Right renal pelvis (tissue), 4 donors: ENCODE results near the gene FBXW7. TPM values are rescaled to one million over a fixed set of nuclear protein-coding genes. Genes with fewer than 3 reads are reported as not detected.

Experiments used
- DNase-seq, 4 donors: peaks; one replicate each; pipeline ENCODE4 v3.0.0-alpha.2; 2013; ENCODE audit warnings: low read depth in 4 of 4, low spot score in 3 of 4, missing footprints in 1 of 4
- polyA plus RNA-seq, 4 donors: library from polyadenylated mRNA; unstranded; fragments of 120-200 nt; gene quantifications; one replicate each; pipeline ENCODE4 v1.2.1, GENCODE V29; 2013; ENCODE audit not compliant: insufficient read length in 4 of 4

The FBXW7 gene
- polyA plus RNA-seq, 4 donors = 22.7 to 33.9 (median 32.4) TPM

DNA sequence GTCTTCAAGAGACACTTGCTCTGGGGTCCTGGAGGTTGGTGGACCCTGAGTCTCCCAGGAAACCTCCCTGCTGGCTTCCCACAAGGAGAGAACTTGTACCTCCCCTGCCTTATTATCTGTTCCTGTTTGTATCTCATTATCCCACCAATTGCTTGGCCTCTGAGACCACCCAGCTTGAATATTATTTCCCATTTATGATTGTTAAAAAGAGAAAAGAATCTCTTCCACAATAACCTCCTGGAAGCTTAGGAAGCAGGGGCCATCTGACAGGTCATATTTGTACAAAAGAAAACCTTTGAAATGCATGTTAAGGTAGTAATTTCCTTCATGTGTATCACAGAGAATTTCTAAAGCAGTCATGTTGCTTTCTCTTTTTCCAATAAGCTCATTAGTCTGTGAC is 239.5 kb downstream of the FBXW7 start:
- no peak for DNase-seq

DNA sequence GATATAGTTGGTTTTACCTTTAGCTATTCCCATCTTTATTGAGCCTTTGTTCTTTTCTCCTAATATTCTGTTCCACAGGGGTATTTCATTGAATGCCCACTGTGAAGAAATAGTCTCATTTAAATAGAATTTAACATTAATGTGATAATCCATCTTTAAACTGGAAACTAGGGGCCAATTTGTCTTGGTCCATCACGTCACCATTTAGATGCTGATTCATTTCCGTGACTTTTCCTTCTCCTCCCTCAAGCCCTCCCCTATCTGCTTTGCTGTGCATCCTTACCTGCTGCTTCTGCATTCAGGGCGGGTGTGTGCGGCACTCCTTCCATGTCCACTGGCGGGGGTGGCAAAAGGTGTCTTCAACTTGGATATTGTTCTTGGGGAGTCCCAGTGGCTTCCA is 241.1 kb downstream of the FBXW7 start:
- DNase-seq = no peak

DNA sequence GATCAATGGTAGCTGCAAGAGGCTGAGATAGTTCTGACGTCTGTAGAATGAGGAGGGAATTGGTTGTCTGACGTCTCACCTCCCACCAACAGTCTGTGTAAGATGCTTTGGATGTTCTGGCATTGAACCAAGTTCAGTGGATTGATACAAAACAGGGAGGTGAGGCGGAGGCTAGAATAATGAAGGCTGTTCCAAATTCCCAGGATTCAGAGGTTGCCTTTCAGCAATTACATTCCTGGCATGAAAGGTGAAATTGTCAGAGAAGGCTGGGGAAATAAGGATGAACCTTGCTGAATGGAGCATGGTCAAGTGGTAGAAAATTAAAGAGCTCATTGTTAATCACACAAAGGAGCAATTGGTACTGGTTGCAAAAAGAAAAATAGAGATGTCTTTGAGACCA is 241.6 kb downstream of the FBXW7 start:
- DNase-seq = no peak

DNA sequence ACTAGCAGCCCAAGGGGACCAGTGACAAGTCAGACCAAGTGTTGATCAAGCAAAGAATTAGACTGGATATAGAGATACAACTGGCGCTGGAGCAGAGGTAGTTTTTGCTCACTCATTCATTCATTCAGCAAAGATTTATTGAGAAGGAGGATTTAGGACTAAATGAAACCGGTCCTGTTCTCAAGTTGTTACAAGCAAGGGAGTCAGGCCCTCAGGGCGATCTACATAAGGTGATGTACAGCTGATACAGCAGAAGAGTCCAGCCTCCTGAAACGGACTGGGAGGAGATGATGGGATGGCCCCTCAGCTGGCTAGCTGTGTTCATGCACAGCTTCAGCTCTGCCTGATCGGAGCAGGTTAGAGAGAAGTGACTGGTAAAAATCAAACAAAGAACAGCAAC is 242.4 kb downstream of the FBXW7 start:
- no peak for DNase-seq

DNA sequence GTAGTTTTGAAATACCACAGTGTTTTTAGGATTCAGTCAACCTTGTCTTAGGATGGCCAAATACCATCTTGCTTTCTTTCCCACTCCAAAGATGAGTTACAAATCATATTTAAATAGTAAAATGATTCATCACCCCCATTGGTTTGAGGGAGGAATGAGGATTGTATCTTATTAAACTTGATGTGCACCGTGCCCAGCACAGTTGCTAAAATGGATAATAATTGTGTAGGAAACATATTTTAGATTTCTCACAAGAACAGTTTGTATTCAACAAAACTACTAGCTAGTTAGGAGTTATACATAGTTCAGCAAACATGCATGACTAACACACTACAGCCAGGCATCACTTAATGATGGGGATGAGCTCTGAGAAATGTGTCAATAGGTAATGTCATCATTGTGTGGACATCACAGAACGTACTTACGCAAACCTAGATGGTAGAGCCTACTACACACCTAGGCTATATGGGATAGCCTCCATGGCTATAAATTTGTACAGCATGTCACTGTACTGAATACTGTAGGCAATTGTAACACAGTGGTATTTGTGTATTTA is 245.4 kb downstream of the FBXW7 start:
- DNase-seq = no peak

DNA sequence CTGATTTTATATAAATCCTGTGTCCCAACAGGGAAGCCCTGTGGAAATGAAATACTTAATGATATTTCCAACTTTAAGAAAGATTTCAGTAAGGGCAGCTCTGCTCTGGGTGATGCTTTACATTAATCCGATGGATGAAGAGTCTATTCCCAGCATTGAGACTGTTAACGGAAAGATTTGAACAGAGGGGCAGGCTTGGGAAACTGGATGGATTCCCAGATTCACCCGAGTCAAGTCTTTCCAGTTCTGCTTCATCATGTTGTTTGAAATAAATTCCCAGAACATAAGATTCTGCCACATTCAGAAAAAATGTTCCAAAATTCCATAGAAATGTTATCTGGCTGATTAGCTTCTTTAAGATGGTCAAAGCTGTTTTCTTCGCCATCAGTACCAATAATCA is 246.0 kb downstream of the FBXW7 start:
- DNase-seq = no peak

DNA sequence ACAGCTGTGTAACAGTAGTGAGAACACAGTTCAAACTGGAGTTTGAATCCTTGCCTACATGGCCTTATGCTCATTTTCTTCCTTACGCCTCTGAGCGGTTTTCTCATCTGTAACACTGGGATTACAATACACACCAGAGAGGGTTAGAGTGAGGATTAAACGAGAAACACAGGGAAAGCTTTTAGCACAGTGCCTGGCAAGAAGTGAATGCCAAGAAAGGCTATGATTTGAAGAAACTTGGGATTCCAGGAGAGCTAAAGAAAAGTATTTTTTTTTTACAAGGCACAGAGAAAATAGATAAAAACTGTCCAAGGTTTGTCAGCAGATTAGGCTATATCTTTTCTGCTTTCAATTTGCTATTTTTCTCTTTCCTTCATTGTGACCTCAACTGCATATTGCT is 246.4 kb downstream of the FBXW7 start:
- DNase-seq = no peak

DNA sequence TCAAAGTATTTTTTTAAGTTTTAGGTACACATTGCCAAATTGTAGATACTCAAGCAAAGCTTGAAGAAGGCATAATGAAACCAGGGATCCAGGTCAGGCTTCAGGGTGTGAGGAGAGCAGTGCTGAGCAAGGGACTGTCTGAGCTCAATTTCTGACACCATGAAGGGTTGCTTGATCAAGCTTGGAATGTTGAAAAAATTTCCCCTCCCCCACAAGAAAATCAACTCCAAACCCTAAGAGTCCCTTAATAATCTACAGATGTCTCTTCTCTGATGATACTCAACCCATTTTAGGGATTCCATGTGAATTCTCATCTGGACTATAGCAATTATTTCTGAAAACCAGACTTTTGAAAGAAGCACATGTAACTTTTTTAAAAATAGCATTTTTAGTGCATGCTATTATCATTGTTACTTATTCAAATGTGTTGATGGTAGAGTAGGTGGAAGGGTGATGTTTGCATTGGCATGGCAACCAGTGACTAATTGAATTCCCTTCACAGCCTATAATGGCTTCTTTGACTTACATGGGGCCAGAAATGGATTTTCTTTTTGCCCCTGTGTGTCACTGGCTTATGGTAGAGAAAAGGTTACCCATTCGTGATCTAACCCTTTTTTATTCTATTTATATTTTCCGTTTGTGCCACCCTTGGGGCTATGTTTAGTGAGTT is 252.0 kb downstream of the FBXW7 start:
- no peak for DNase-seq

DNA sequence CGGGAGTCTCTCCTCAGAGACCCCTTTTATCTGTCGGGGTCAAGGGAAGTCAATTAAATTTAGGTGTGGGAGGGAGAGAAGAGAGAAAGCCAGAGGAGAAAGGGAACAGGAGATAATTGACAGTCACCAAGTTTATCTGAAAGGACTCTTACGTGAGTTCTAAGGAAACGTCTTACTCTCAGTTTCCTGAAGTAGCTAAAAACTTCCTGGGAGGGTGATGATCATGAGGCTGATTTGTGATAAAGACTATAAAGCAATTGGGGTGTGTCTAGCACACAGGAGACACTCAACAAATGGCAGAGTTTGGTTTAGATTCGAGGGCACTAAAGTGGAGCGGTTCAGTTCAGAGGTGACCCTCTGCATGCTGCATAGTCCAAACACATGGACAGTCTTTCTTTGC is 254.1 kb downstream of the FBXW7 start:
- no peak for DNase-seq

DNA sequence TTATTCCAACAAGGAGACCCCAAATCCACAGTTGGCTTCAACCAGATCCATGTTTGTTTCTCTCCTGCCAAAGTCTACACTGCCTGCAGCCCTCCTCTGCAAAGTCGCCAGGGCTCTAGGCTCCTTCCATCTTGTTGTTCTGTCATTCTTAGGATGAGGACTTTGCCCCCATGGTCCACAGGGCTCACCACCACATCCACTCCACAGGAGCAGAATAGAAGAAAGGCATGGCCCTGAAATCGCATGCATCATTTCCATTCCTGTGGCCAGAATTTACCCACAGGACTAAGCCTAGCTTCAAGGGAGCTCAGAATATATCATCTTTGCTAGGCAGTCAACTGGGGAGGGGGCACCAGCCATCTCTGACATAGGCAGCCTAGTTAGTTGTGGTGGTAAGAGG is 254.7 kb downstream of the FBXW7 start:
- DNase-seq = no peak

DNA sequence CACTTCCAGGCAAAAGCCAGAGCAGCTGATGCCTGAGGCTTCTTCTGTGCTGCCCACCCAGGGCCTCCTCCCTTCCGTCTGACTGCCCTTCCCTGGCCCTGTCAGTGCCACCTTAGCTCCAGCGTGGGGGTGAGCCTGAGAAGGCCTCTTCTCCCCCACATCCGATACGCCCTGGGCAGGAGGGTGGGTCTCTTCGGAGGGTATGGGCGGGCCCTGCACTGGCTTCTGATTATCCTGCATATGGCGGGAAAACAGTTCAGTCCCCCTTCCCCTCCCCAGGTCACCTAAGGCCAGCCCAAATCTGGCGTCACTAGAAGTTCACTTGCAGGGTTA is 256.7 kb downstream of the FBXW7 start:
- DNase-seq = no peak

DNA sequence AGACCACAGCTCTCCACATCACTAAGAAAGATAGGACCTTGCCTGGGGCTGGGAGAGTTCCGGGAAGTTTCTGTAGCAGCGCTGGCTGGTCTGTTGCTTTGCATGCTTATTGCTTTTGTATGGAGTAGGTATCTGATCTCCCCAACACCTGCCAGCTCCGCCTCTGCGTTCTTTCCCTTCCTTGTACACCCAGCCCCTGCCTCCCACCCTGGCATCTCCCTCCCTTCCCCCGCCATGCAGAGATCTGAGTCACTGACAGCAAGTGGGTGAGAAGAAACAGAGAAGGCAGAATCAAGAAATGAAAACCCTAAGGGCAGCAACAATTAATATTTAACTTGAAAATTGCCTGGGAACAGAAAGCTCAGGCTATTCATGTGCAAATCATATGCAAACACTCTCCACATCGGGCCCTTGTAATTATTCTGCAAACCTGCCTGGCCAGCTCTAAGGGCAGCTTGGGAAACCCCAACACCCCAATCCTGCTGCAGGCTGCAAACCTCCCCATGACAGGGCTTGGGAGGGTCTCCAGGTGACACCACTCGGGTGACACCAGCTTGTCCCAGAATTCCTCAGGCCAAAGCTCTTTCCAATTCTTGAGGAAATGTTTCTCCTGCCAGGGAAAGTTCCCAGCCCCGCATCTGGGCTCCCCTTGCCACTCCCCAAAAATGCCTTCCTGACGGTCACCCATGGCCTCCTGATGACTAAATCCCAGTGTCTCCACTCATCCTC is 257.2 kb downstream of the FBXW7 start:
- peak; percentile 13 to 60 (median 46) for DNase-seq

DNA sequence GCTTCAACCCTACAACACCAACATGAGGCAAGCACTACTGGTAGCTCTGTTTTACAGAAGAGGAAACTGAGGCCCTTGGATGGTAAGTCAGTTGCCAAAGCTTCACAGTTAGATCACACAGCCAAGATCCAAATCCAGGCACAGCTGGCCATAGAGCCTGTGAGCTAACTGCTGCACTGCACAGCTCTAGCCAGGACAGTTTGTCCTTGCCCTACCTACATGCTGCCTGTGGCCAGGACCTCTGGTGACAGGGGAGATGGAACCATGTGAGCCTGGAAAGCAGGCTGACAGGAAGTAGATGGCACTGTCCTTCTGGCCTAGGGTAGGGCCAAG is 257.8 kb downstream of the FBXW7 start:
- DNase-seq = no peak

DNA sequence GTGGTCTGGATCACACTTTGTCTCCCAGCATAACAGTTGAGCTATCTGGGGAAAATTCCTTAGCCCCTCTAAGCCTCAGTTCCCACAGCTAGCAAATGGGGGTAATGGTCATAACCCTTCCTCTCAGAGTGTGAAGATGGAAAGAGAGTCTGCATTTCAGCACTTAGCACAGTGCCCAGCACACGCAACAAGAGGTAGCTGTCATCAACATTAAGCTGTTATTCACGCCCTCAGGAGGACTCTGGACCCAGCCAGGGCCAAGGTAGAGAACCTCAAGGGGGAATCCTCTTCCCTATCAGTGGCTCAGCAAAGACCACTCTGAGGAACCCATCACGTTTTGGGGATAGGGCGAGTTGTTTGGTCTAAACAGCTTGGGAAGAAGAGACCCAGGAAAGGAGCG is 258.6 kb downstream of the FBXW7 start:
- DNase-seq = no peak

DNA sequence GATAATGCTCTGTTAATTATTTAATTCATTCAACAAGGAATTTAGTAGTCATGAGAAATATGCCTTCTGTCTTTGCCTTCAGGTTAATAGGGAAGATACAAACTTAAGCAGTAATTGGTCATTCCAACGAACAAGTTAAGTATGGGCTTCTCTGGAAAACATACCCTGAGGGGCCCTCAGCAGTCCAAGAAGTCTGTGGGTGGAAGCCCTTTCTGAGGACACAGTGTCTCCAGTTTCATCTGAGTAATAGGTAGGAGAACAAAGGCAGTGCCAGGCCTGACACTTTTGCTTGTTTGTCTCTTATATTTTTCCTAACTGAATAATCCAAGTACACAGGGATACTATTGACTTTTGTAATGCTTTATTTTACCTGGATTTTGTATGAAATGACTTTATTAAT is 262.5 kb downstream of the FBXW7 start:
- no peak for DNase-seq

Other genes with a start within 250 kb of the FBXW7 start
- 1 to 10 TPM in 3 of 4 donors, under 1 TPM in 1; 0.28 to 2.9 (median 1.5) TPM for gene TMEM154, start 143.9 kb upstream of the FBXW7 start, polyA plus RNA-seq
- 1 to 10 TPM; 1.6 to 2.4 (median 2.0) TPM for gene TIGD4, start 243.6 kb upstream of the FBXW7 start, polyA plus RNA-seq
- gene ARFIP1, start 243.9 kb upstream of the FBXW7 start, polyA plus RNA-seq = 10 to 100 TPM; 45.5 to 54.6 (median 49.5) TPM